Stromal cell of bone marrow (primary cell): ENCODE results near the gene UBL7.

Experiments used
- DNase-seq: peaks from one replicate; pipeline ENCODE4 v3.0.0-alpha.2; 2012; ENCODE audit warnings: low read depth

The UBL7 gene

DNA sequence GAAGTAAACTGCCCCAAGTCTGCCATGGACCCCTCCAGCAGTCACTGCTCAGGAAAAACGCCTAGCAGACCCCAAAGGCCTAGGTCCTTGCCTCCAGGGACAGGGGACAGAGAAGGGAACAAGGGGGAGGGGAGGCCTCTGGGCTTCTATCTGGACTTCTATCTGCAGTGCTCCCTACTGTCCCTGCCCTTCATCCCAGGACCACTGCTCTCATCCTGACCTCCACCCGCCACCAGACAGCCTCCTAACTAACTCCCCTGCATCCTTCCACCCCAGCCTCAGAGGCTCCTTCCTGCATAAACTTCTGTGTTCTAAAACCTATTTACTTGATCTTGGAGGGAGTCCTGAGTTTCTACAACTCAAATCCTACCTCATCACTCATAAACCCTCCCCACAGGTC is 52.6 kb downstream of the UBL7 start:
- DNase-seq = no peak

DNA sequence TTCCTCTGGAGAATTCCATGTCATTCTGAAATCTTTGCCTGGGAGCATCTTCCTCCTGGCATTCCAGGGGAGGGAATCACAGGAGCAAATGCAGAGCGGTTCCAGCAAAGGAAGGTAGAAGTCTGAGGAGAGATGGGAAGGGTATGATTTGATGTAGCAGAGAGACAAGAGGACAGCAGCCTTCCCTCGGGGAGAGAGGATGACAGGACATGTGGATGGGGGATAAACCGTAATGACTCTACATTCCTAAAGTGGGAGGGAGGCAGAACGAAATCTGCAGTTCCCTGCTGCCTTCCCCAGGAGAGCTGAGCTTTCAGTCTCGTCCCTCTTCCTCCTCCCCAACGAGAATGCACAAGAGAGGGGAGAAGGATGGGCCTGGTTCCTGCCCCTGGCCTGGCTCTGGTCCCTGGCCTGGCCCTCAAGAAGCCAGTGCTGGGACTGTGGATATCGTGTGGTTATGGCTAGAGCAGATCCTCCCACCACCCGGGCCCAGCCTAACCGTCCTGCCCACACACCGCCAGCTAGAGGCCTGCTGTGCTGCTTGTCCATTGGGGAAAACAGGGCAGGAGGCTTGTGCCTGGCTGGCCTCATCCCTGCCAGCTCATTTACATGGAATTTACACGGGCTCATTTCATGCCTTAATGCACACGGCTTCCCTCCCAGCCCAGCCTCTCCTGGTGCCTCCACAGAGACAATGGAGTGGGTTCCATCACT is 53.8 kb downstream of the UBL7 start:
- DNase-seq = peak; percentile 81

DNA sequence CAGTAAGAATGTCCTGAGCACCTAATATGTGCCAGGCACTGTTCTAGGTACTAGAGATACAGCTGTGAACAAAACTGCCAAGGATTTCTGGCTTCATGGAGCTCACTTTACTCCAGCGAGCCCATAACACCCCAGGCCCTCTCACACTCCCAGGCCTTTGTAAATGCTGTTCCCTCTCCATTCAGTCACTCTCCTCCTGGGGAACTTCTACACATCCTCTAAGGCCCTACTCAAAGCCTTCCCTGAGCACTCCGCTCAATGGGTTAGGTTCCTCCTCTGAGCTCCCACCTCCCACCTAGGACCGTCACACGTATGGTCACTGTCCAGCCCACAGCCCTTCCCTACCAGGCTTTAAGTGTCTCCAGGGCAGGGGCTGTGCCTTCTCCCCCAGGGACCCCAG is 54.4 kb downstream of the UBL7 start:
- no peak for DNase-seq

- DNase-seq = no peak
These were observed 55.1 kb downstream of the UBL7 start for GRCh38 chr15:74405823-74406222.

- no peak for DNase-seq
These were observed 56.9 kb downstream of the UBL7 start for GRCh38 chr15:74403991-74404563.

DNA sequence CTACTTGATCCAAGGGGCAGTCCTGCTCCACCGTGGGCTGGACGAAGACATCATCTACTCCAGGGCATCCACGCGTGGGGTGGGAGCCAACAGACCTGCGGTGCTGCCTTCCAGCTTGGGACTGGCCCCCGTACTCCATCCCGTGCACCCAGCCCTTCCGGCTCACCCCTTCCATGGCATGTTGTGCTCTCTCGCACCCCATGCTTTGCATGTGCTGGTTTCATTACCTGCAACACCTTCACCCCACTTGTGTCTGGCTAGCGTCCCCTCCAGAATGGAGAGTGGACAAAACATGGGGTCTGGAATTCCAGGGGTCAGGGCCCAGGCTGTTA is 57.4 kb downstream of the UBL7 start:
- no peak for DNase-seq

DNA sequence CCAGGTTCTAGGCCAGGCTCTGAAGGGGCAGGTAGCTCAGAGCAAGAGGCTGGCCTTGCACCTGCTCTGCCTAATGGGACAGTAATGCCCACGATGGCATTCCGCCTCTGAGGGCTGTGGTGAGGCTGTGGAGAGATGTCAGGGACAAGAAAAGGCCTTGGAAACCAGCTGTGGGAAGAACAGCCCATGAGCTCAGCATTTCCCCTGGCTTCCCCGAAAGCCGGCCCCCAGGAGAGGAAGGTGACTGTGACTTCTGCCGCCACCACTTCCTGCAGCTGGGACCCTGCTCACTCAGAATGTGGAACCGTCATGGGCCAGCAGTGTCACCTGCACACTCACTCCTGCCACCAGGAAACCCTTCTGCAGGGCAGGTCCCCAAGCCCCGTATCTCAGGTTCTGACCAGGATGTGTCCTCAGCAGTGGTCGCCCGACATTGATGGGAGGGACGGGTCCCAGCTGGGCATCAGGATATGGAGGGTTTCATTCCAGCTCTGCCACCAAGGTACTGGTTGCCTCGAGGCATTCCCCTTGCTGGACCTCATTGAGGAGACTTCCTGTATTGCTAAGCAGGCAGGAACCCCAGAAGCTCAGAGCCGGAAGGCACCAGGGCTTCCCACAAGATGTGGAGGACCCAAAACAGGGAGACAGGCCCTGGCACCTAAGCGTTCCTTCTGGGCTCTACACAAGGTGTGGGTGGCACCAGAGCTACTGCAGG is 57.9 kb downstream of the UBL7 start:
- no peak for DNase-seq

GRCh38 chr15:74402337-74402841 is 58.6 kb downstream of the UBL7 start:
- DNase-seq = no peak

GRCh38 chr15:74400915-74401757 is 59.8 kb downstream of the UBL7 start:
- no peak for DNase-seq

DNA sequence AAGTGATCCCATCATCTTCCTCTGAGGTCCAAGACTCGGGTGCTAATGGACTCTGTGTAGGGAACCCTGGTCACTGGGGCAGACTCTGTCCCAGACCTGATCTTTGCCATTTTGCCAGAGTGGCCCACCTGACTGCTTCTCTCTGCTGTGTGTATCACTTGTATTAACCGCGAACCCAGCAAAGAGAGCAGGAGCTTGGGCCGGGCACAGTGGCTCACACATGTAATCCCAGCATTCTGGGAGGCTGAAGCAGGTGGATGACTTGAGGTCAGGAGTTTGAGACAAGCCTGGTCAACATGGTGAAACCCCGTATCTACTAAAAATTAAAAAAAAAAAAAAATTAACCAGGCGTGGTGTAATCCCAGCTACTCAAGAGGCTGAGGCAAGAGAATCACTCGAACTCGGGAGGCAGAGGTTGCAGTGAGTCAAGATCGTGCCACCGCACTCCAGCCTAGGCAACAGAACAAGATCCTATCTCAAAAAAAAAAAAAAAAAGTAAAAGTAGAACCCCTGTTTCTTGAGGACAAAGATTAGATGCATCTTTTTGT is 60.6 kb downstream of the UBL7 start:
- DNase-seq = no peak

GRCh38 chr15:74399511-74400312 is 61.2 kb downstream of the UBL7 start:
- no peak for DNase-seq

- no peak for DNase-seq
These were observed 61.9 kb downstream of the UBL7 start for GRCh38 chr15:74399100-74399499.

DNA sequence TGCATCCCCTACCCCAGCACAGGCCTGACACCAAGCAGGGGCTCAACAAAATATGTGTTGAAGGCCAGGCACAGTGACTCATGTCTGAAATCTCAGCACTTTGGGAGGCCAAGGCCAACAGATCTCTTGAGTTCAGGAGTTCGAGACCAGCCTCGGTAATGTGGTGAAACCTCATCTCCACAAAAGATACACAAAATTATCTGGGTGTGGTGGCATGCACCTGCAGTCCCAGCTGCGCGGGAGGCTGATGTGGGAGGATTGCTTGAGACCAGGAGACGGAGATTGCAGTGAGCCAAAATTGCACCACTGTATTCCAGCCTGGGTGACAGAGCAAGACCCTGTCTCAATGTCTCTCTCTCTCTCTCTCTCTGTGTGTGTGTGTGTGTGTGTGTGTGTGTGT is 62.8 kb downstream of the UBL7 start:
- DNase-seq = no peak

DNA sequence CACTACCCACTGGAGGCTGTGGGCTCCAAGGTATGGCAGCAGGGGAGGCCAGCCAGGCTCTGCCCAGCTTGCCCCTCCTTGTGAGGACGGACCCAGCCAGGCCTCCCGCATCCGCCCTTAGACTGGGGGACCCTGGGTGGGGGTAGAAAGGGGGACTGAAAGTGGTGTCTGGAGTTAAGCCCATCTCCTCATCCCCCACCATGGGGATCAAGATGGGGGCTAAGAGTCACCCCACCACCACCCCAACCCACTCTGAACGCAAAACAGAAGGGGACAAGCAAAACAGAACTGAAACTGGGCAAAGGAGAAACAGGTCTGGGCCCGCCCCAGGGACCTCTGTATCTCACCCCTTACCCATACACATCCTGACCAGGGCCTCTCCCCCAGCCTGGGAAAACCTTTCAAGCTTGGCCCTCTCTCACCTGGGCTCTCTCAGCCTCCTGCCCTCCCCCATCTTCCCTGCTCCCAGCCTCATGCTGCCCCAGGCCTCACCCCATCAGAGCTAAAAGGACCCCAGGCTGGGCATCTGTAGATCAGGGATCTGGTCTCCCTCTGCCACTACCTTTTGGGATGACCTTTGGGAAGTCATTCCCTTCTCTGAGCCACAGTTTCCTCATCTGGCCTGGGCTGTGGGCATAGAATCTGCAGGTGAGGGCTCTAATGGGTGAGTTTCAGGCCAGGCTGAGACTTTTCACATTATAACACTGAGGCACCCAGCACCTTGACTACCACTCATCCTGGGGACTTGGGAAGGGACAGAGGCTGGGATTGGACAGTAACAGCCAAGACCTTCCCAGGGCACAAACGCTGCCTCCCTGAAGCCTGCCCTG is 63.5 kb downstream of the UBL7 start:
- DNase-seq = no peak

DNA sequence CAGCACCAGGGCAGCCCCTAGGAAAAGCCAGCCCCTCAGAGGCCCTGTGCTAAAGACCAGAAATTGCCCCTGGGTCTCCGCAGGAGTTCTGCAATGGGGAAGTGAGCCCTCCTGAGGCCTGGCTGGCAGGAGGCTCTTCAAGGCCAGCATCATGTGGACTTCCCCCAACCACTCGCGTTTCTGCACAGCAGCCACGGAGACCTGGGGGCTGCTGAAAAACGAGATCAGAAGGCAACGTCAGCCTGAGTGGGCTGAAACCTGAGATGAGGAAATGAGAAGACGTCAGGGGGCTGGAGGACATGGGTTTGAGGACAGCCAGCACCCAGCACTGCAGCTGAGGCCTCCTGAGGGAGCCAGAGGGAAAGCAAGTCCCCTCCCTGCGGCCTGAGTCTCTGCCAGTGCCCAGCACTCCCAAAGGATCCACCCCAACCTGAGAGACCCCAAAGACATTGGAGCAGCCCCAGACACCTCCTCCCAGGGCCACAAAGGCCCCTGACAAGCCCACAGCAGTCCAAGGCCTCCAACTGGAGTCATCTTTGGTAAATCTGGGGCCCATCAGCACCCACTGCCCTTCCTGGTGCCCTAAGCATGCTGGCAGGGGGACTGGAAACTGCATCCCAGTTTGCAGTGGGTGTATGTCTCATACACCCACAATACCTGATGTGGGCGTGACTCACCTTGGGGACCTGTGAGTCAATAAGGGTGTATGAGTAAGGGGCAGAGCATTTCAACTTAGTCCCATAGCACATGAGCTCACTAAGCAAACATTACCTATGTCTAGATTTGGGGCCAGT is 64.3 kb downstream of the UBL7 start:
- no peak for DNase-seq

- no peak for DNase-seq
These were observed 64.9 kb downstream of the UBL7 start for GRCh38 chr15:74396146-74396438.
